Activated CD8-positive, alpha-beta memory T cell treated with anti-CD3 and anti-CD28 coated beads, Interleukin-2, amount 50 U/mL, for 24 hours (primary cell): ENCODE measurements around the gene PRKN.

Source experiments
- DNase-seq: peaks from one replicate; pipeline ENCODE4 v3.0.0-alpha.2; 2020; ENCODE audit errors: extremely low read depth

The PRKN gene

GRCh38 chr6:162377735-162378134, 349.8 kb downstream of the PRKN start:
- DNase-seq = no peak

GRCh38 chr6:162373868-162374267, 353.7 kb downstream of the PRKN start:
- DNase-seq = no peak

GRCh38 chr6:162373192-162373591, 354.4 kb downstream of the PRKN start:
- no peak for DNase-seq

GRCh38 chr6:162372106-162372505, 355.5 kb downstream of the PRKN start:
- DNase-seq = no peak

- no peak for DNase-seq
These were observed 356.4 kb downstream of the PRKN start for GRCh38 chr6:162371121-162371520.

- no peak for DNase-seq
These were observed 358.5 kb downstream of the PRKN start for GRCh38 chr6:162369091-162369490.

- no peak for DNase-seq
These were observed 363.1 kb downstream of the PRKN start for GRCh38 chr6:162364488-162364887.

GRCh38 chr6:162363757-162364156, 363.8 kb downstream of the PRKN start:
- DNase-seq = no peak

GRCh38 chr6:162360901-162361567, 366.5 kb downstream of the PRKN start:
- no peak for DNase-seq

- no peak for DNase-seq
These were observed 368.9 kb downstream of the PRKN start for GRCh38 chr6:162358625-162359024.

GRCh38 chr6:162345051-162345511, 382.5 kb downstream of the PRKN start:
- no peak for DNase-seq

- DNase-seq = no peak
These were observed 382.9 kb downstream of the PRKN start for GRCh38 chr6:162344646-162345010.

- DNase-seq = no peak
These were observed 383.5 kb downstream of the PRKN start for GRCh38 chr6:162343936-162344645.

- no peak for DNase-seq
These were observed 384.2 kb downstream of the PRKN start for GRCh38 chr6:162343198-162343935.

GRCh38 chr6:162337412-162337811, 390.2 kb downstream of the PRKN start:
- DNase-seq = no peak

- no peak for DNase-seq
These were observed 391.2 kb downstream of the PRKN start for GRCh38 chr6:162336359-162336758.

- no peak for DNase-seq
These were observed 395.2 kb downstream of the PRKN start for GRCh38 chr6:162332365-162332764.

- no peak for DNase-seq
These were observed 395.7 kb downstream of the PRKN start for GRCh38 chr6:162331911-162332310.

GRCh38 chr6:162325826-162326225, 401.7 kb downstream of the PRKN start:
- DNase-seq = no peak

GRCh38 chr6:162325051-162325450, 402.5 kb downstream of the PRKN start:
- DNase-seq = no peak

- no peak for DNase-seq
These were observed 412.3 kb downstream of the PRKN start for GRCh38 chr6:162315291-162315690.

- no peak for DNase-seq
These were observed 413.5 kb downstream of the PRKN start for GRCh38 chr6:162313922-162314660.
